ENCODE measurements around the gene ARHGAP24. TPM values are rescaled to one million over a fixed set of nuclear protein-coding genes. Genes with fewer than 3 reads are reported as not detected.

The ARHGAP24 gene
- polyA plus RNA-seq, 1 of the 3 experiments (the other 2 are of a cell fraction), result 1.4 TPM

DNA sequence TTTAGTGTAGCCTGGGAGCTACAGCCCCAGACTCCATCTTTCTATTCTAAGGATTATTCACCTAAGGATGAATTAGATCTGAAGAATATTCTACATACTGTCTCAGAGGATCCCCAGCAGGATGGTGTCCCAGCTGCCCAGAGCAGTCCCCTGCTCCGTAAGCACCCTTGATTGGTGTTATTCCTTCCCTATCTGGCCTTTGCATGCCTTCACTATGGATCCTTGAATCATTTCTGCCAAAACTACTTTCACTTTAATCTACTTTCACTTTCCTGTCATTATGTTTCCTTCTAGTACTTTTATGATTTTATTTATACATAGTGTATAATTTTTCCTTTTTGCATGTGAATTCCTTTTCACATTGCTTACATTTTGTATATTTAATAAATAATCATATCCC is 39.2 kb downstream of the ARHGAP24 start:
- H3K9me3 ChIP-seq, result no peaks in the 10 kb centered on the region
- ChIA-PET POLR2A (no interaction called here), CTCF (interaction anchor here (1.7 kb wide), 1 partner anchor 17 kb away, joined by 4 read pairs; no protein-coding TSS in a partner anchor)
- H3K27ac ChIP-seq (ENCODE audit: low read depth in 2 of 2, low read length in 1 of 2), result no peak overlapping the region
- H3K4me2 ChIP-seq, result peak overlapping the region; percentile 31; the same call in 1 of the 2 replicates
- H4K20me1 ChIP-seq (ENCODE audit: insufficient read depth), result no peaks in the 10 kb centered on the region
- H3K36me3 ChIP-seq (replicated peaks in 1 of 2; ENCODE audit: control insufficient read depth in 1 of 2, insufficient read depth in 2 of 2, low read length in 1 of 2), result no peaks in the 10 kb centered on the region
- H3K79me2 ChIP-seq (ENCODE audit: insufficient read depth), result no peaks in the 10 kb centered on the region
- H2AFZ ChIP-seq (ENCODE audit: low read depth), result peak overlapping the region; percentile 60; the same call in 1 of the 2 replicates
- no peaks in the 10 kb centered on the region for H3F3A ChIP-seq (replicated peaks; ENCODE audit: insufficient read depth)
- 88% methylated on average over 1 of the region's 1 CpG for WGBS (ENCODE audit: low lambda C conversion rate)
- H3K4me3 ChIP-seq (ENCODE audit: low read depth in 2 of 2, low read length in 1 of 2), result no peak overlapping the region
- H3K27me3 ChIP-seq (ENCODE audit: insufficient read depth), result no peaks in the 10 kb centered on the region
- TF ChIP-seq USF2 (IDR thresholded peaks at IDR 0.05; ENCODE audit: borderline replicate concordance, low read depth, low read length), result no peak
- TF ChIP-seq NFIC (IDR thresholded peaks at IDR 0.05; ENCODE audit: borderline replicate concordance), result no peak
- no peak for TF ChIP-seq ZBTB33 (IDR thresholded peaks at IDR 0.05; ENCODE audit: borderline replicate concordance, low read depth)
- TF ChIP-seq RXRA (IDR thresholded peaks at IDR 0.05; ENCODE audit: borderline replicate concordance, low read depth), result no peak
- TF ChIP-seq RAD21 (IDR thresholded peaks at IDR 0.05; ENCODE audit: low read length), result no peak
- no peak for TF ChIP-seq FOXM1 (IDR thresholded peaks at IDR 0.05; ENCODE audit: low read depth)
- TF ChIP-seq NRF1 (IDR thresholded peaks at IDR 0.05; ENCODE audit: low read depth, low read length), result no peak
- TF ChIP-seq, protein P1, sequence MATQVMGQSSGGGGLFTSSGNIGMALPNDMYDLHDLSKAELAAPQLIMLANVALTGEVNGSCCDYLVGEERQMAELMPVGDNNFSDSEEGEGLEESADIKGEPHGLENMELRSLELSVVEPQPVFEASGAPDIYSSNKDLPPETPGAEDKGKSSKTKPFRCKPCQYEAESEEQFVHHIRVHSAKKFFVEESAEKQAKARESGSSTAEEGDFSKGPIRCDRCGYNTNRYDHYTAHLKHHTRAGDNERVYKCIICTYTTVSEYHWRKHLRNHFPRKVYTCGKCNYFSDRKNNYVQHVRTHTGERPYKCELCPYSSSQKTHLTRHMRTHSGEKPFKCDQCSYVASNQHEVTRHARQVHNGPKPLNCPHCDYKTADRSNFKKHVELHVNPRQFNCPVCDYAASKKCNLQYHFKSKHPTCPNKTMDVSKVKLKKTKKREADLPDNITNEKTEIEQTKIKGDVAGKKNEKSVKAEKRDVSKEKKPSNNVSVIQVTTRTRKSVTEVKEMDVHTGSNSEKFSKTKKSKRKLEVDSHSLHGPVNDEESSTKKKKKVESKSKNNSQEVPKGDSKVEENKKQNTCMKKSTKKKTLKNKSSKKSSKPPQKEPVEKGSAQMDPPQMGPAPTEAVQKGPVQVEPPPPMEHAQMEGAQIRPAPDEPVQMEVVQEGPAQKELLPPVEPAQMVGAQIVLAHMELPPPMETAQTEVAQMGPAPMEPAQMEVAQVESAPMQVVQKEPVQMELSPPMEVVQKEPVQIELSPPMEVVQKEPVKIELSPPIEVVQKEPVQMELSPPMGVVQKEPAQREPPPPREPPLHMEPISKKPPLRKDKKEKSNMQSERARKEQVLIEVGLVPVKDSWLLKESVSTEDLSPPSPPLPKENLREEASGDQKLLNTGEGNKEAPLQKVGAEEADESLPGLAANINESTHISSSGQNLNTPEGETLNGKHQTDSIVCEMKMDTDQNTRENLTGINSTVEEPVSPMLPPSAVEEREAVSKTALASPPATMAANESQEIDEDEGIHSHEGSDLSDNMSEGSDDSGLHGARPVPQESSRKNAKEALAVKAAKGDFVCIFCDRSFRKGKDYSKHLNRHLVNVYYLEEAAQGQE (IDR thresholded peaks at IDR 0.05; ENCODE audit: low read depth, low read length), result no peak
- TF ChIP-seq USF1 (IDR thresholded peaks at IDR 0.05; ENCODE audit: borderline replicate concordance, low read depth), result no peak
- TF ChIP-seq RCOR1 (IDR thresholded peaks at IDR 0.05; ENCODE audit: low read length), result no peak
- TF ChIP-seq RFX5 (IDR thresholded peaks at IDR 0.05; ENCODE audit: low read length), result no peak
- no peak for TF ChIP-seq IRF3 (IDR thresholded peaks at IDR 0.05; ENCODE audit: low read depth, low read length)
- no peak for TF ChIP-seq TCF12 (IDR thresholded peaks at IDR 0.05)
- no peak for TF ChIP-seq JUND (IDR thresholded peaks at IDR 0.05)
- no peak for DNase-seq
- 0 out of 4 replicates have a peak, but pooled peaks cover 0 to 5% of the 10 kb centered on the region in 2 experiments for H3K4me1 ChIP-seq (ENCODE audit: control insufficient read depth in 1 of 2, insufficient read depth in 2 of 2, low read depth in 1 of 2, low read length in 1 of 2)
- no peaks in the 10 kb centered on the region for H3K9me2 ChIP-seq
- H3K9ac ChIP-seq, result no peak overlapping the region

Measured in SK-N-SH (cell line).